Measurements from ENCODE around the gene MARCKSL1. TPM values are rescaled to one million over a fixed set of nuclear protein-coding genes. Genes with fewer than 3 reads are reported as not detected.

Gene MARCKSL1
- total RNA-seq, 1 experiment from 2014 or later, result 445 TPM

DNA sequence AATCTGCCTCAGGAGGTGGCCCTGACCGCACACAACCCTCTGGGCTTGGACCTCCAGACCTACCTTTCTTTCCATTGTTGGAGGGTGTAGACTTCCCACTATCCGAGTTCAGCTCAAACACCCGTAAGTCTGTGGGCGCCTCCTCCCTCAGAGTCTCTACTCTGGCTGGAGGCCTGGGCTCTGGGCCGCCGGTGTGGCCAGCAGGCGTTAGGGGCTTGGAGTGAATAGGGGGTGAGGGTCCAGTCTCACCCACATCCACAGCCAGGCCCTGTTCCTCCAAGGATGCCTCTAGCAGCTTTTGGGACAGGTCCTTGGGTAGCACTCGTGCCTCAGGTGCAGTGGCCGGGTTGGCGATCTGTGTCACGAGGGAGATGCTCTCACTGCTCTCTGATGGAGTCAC lies 40.2 kb upstream of the MARCKSL1 start:
- H3K27ac ChIP-seq (ENCODE audit: low read depth, low read length, poor library complexity, severe bottlenecking), result no peak overlapping the region
- CTCF ChIA-PET, result no interaction called here
- intact Hi-C loops (cut with micrococcal nuclease; ENCODE audit: unreplicated experiment), result no loop called here
- POLR2A ChIA-PET (ENCODE audit: low non-redundant PET), result no interaction called here
- no peaks in the 10 kb centered on the region for H3K9me3 ChIP-seq (ENCODE audit: low read depth, low read length, poor library complexity, severe bottlenecking)
- no peak overlapping the region for H3K4me3 ChIP-seq (ENCODE audit: low read depth, low read length, poor library complexity, severe bottlenecking)
- DNase-seq (ENCODE audit: low spot score), result no peak
- no TSS peak for BruUV-seq (replicated peaks)
- no peaks in the 10 kb centered on the region for H3K4me1 ChIP-seq (ENCODE audit: insufficient read depth, low read length, poor library complexity, severe bottlenecking)
- peaks cover 37% of the 10 kb centered on the region for H3K36me3 ChIP-seq (ENCODE audit: insufficient read depth, low read length, poor library complexity, severe bottlenecking)
- no peaks in the 10 kb centered on the region for H3K27me3 ChIP-seq (replicated peaks; ENCODE audit: insufficient read depth, low read depth, low read length, poor library complexity)
- no peak for TF ChIP-seq EZH2 (IDR thresholded peaks at IDR 0.05; ENCODE audit: borderline replicate concordance, low read depth, low read length, poor library complexity, severe bottlenecking)
- TF ChIP-seq, protein P1, sequence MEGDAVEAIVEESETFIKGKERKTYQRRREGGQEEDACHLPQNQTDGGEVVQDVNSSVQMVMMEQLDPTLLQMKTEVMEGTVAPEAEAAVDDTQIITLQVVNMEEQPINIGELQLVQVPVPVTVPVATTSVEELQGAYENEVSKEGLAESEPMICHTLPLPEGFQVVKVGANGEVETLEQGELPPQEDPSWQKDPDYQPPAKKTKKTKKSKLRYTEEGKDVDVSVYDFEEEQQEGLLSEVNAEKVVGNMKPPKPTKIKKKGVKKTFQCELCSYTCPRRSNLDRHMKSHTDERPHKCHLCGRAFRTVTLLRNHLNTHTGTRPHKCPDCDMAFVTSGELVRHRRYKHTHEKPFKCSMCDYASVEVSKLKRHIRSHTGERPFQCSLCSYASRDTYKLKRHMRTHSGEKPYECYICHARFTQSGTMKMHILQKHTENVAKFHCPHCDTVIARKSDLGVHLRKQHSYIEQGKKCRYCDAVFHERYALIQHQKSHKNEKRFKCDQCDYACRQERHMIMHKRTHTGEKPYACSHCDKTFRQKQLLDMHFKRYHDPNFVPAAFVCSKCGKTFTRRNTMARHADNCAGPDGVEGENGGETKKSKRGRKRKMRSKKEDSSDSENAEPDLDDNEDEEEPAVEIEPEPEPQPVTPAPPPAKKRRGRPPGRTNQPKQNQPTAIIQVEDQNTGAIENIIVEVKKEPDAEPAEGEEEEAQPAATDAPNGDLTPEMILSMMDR (conservative IDR thresholded peaks at IDR 0.05; ENCODE audit: low read depth, low read length), result no peak

DNA sequence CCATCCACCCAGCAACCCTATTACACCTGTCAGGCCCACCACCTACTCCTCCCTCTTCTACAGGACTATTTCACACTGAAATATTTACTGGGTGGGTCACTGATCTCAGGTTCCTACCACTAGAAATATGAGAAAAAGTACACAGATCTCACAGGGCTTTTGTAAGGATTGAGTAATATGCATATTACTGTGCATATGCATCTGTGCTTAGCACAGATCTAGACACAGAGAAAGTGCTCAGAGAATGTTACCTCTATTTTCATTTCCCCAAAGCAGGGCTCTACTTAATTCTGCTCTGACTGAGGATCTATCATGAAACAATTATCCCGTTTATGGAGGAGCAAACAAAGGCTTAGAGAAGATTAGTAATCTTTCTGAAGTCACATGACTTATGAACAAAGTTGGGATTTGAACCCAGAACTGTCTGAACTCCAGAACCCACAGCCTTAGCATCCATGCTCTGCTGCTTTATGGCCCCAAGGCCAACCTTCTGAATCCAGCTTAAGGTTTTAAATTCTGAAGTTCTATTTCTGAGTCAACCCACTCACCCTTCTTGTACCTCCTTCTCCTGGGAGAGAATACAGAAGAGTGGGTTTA lies 38.1 kb upstream of the MARCKSL1 start:
- peaks cover 41% of the 10 kb centered on the region for H3K36me3 ChIP-seq (ENCODE audit: insufficient read depth, low read length, poor library complexity, severe bottlenecking)
- no peak overlapping the region for H3K4me3 ChIP-seq (ENCODE audit: low read depth, low read length, poor library complexity, severe bottlenecking)
- ChIA-PET CTCF (no interaction called here), POLR2A (ENCODE audit: low non-redundant PET) (no interaction called here)
- DNase-seq (ENCODE audit: low spot score), result no peak
- H3K9me3 ChIP-seq (ENCODE audit: low read depth, low read length, poor library complexity, severe bottlenecking), result no peaks in the 10 kb centered on the region
- no peak overlapping the region for H3K27ac ChIP-seq (ENCODE audit: low read depth, low read length, poor library complexity, severe bottlenecking)
- TF ChIP-seq, protein P1 (conservative IDR thresholded peaks at IDR 0.05; ENCODE audit: low read depth, low read length), result no peak
- no peak for TF ChIP-seq EZH2 (IDR thresholded peaks at IDR 0.05; ENCODE audit: borderline replicate concordance, low read depth, low read length, poor library complexity, severe bottlenecking)
- H3K27me3 ChIP-seq (replicated peaks; ENCODE audit: insufficient read depth, low read depth, low read length, poor library complexity), result no peaks in the 10 kb centered on the region
- BruUV-seq (replicated peaks), result no TSS peak
- no peaks in the 10 kb centered on the region for H3K4me1 ChIP-seq (ENCODE audit: insufficient read depth, low read length, poor library complexity, severe bottlenecking)
- intact Hi-C loops (cut with micrococcal nuclease; ENCODE audit: unreplicated experiment), result no loop called here

DNA sequence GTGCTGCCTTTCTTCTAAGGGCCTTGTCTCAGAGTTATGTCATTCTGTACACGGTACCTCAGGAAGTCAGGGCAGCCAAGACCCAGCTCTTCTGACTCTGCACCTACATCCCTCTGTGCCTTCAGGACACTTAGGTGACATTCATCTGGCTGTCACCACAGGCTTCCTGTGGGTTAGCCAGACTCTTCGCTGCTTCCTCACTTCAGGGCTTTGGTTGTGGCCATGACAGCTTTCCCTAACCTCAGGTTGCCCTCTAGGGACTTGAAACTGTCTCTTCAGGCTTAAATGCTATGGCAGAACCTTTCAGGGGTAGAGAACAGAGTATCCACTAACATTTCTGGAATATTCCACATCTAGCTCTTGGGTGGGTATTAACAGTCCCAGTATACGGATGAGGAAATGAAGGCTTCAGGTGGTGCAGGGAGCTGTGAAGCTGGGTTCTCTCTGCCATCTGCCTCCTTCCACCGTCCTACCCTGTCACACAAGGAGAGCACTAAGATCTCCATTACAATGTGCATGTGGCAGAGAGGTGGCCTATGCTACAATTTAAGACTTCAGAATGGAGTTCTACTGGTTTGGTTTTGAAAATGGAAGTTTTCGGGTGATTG lies 36.2 kb upstream of the MARCKSL1 start:
- intact Hi-C loops (cut with micrococcal nuclease; ENCODE audit: unreplicated experiment), result no loop called here
- no TSS peak for BruUV-seq (replicated peaks)
- H3K9me3 ChIP-seq (ENCODE audit: low read depth, low read length, poor library complexity, severe bottlenecking), result no peaks in the 10 kb centered on the region
- POLR2A ChIA-PET (ENCODE audit: low non-redundant PET), result interaction anchor here (0.6 kb wide), 1 partner anchor 10 kb away, joined by 4 read pairs; no protein-coding TSS in a partner anchor
- peaks cover 44% of the 10 kb centered on the region for H3K36me3 ChIP-seq (ENCODE audit: insufficient read depth, low read length, poor library complexity, severe bottlenecking)
- no peaks in the 10 kb centered on the region for H3K27me3 ChIP-seq (replicated peaks; ENCODE audit: insufficient read depth, low read depth, low read length, poor library complexity)
- no peak for TF ChIP-seq EZH2 (IDR thresholded peaks at IDR 0.05; ENCODE audit: borderline replicate concordance, low read depth, low read length, poor library complexity, severe bottlenecking)
- TF ChIP-seq, protein P1 (conservative IDR thresholded peaks at IDR 0.05; ENCODE audit: low read depth, low read length), result no peak
- no peak overlapping the region for H3K27ac ChIP-seq (ENCODE audit: low read depth, low read length, poor library complexity, severe bottlenecking)
- CTCF ChIA-PET, result no interaction called here
- H3K4me3 ChIP-seq (ENCODE audit: low read depth, low read length, poor library complexity, severe bottlenecking), result no peak overlapping the region
- no peaks in the 10 kb centered on the region for H3K4me1 ChIP-seq (ENCODE audit: insufficient read depth, low read length, poor library complexity, severe bottlenecking)
- DNase-seq (ENCODE audit: low spot score), result no peak
